NOMO-1 treated with DMSO at 0.1 percent for 48 hours (cell line): ENCODE results near the gene TEX29.

Experiments used
- DNase-seq: peaks from one replicate; lab custom pipeline; 2025; ENCODE audit not compliant: unreplicated experiment; lab: John Stamatoyannopoulos, UW

TEX29 gene

GRCh38 chr13:111367340-111367739 is 46.9 kb downstream of the TEX29 start:
- DNase-seq, result no peak

GRCh38 chr13:111368091-111368490 is 47.6 kb downstream of the TEX29 start:
- DNase-seq, result no peak

- no peak for DNase-seq
Measured at GRCh38 chr13:111370147-111370546, 49.7 kb downstream of the TEX29 start.

GRCh38 chr13:111370570-111371535 is 50.4 kb downstream of the TEX29 start:
- DNase-seq, result no peak

GRCh38 chr13:111371720-111372119 is 51.3 kb downstream of the TEX29 start:
- no peak for DNase-seq

GRCh38 chr13:111372651-111373425 is 52.4 kb downstream of the TEX29 start:
- DNase-seq, result no peak

- DNase-seq, result no peak
Measured at GRCh38 chr13:111373486-111373885, 53.0 kb downstream of the TEX29 start.

- no peak for DNase-seq
Measured at GRCh38 chr13:111380431-111380830, 60.0 kb downstream of the TEX29 start.

- no peak for DNase-seq
Measured at GRCh38 chr13:111382411-111382810, 62.0 kb downstream of the TEX29 start.

- no peak for DNase-seq
Measured at GRCh38 chr13:111382877-111383276, 62.4 kb downstream of the TEX29 start.

- no peak for DNase-seq
Measured at GRCh38 chr13:111383591-111384440, 63.4 kb downstream of the TEX29 start.

GRCh38 chr13:111384441-111385182 is 64.2 kb downstream of the TEX29 start:
- DNase-seq, result no peak

- DNase-seq, result no peak
Measured at GRCh38 chr13:111385183-111385857, 64.9 kb downstream of the TEX29 start.

GRCh38 chr13:111387026-111387871 is 66.8 kb downstream of the TEX29 start:
- no peak for DNase-seq

GRCh38 chr13:111387945-111388600 is 67.6 kb downstream of the TEX29 start:
- DNase-seq, result no peak

- no peak for DNase-seq
Measured at GRCh38 chr13:111388851-111389500, 68.5 kb downstream of the TEX29 start.

- DNase-seq, result no peak
Measured at GRCh38 chr13:111389621-111390521, 69.4 kb downstream of the TEX29 start.
